Fibroblast of skin of left quadriceps (primary cell): Measurements from ENCODE around the gene BMPR1B.
A peak's percentile ranks its signal among the peaks of the same experiment; 100 is the strongest.
"Not testable (repeated sequence)": the region's sequence is repeated elsewhere in the genome, so short reads cannot be mapped to it uniquely, and the experiment has no call there.

ENCODE experiments used
- DNase-seq, 2 experiments: peaks; one replicate each; pipeline ENCODE4 v3.0.0-alpha.2; 2013; ENCODE audit warnings: low read depth in 2 of 2

BMPR1B gene

DNA sequence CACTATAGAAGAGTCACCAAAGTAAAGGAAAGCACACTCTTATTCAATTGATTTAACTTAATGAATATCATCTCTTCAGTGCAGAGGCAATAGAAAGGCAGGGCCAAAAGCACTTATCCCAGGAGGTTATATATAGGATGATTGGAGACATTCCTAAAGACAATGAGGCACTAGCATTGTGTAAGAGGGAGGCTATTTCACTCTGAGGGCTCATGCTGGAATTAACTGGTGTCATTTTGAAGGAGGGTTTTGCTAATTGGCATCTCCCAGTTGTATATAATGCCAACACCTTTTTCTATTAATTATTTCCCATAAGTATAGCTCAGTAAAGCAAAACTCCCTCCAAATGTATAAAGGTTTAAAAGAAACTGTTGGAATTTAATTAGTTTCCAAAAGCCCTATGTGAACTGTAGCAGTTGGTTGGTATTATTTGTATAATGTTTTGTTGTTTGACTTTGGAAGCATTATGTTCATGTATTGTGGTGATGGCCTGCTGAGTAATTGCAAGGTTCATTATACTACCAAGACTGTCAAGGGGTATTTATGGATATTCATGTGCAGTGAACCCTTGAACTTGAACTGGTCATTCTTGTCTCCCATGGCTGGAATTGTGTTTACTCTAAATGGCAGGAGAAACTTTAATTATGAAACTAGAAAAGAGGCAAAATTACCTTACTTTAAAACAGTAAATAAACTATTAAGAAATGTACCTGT, 270.3 kb downstream of the BMPR1B start:
- DNase-seq, result no peak

- DNase-seq, result no peak
Observed at GRCh38 chr4:95038791-95039190, 281.0 kb downstream of the BMPR1B start.

GRCh38 chr4:95044324-95044837, 286.6 kb downstream of the BMPR1B start:
- no peak for DNase-seq

DNA sequence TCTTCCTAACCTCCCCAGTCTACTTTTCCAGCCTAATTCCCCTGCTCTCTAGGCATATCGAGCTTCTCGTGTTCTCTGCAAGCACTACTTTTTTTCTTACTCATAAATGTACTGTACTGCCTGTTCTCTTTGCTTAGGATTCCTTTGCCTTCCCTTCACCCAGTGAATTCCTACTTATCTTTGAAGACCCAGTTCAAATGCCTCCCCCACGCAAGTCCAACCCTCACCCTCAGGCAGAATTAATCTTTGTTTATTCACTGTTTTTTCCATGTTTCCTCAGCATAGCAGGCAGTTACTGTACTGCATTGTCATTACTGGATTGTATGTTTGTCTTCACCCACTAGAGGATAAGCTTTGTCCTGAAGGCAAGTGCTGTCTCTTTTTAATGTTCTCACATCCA, 287.7 kb downstream of the BMPR1B start:
- DNase-seq, result no peak

DNA sequence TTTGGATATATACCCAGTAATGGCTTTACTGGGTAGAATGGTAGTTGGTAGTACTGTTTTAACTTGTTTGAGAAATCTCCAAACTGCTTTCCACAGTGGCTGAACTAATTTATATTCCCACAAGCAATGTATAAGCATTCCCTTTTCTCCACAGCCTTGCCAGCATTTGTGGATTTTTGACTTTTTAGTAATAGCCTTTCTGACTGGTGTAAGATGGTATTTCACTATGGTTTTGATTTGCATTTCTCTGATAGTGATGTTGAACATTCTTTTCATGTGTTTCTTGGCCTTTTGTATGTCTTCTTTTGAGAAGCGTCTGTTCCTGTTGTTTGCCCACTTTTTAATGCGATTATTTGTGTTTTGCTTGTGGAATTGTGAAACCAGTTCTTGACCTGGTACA, 290.5 kb downstream of the BMPR1B start:
- no peak for DNase-seq

DNA sequence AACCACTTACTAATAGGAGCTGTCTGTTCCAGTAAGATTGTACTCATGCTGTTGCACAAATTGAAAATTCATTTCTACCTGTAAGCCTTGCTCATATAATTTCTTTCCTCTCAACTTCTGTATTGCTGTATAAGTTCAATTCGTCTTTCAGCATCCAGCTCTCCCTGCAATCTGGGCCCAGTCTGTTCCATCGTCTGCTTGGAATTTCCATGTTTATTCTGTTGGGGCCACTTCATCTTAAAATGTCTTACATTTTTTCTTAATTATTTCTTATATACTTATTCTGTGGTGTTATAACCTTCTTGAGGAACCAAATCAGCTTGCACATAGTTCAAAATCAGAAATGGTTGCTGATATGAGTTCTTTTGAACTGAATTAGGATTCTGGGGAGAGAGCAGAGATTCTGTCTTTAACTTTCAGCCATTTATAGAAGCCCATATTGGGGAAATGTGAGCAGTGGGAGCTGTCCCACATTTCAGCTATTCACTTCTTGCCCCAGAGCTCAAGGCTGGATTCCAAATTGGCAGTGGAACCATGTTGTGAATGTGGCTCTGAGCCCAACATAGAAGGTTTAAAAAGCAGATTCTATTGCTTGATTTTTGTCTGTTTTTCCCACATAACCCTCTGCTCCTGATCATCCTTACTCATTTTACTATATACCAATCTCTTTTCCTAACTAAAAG, 291.9 kb downstream of the BMPR1B start:
- no peak for DNase-seq

- no peak for DNase-seq
Observed at GRCh38 chr4:95050980-95051701, 293.4 kb downstream of the BMPR1B start.

GRCh38 chr4:95051702-95052020, 293.9 kb downstream of the BMPR1B start:
- no peak for DNase-seq

DNA sequence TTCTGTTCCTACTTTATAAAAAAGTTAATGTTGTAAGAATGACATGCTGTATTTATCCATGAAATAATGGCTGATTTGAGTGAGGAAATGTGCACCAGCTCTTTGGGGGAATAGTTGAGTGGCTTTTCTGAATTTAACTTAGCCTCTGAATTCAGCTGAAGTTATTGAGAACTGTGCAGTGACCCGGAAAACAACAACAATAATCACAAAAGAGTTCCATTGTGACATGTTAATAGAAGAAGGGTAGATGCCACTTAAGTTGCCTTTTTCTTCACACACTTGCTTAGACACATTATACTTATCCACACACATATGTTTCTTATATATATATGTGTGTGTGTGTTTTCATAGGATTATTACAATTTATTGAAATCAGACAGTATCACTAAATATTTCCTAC, 301.2 kb downstream of the BMPR1B start:
- no peak for DNase-seq

DNA sequence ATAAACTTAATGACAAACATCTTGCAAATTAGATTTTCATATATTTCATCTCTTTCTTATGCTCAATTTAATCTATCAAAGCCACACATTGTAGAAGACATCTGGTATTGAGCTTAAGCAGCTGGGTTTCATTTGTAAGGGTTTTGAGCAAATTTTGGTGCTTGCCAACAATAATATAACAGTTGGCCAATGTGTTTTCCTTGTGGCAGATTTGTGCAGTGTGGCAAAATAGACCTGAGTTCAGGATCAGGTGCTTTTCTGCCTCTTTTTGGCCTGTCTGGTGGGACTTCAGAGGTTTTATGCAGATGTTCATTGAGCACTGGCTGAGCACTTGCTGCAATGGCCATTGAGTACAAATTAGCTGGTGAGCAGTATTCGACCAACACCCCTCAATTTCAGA, 301.9 kb downstream of the BMPR1B start:
- peak; percentile 20 to 30 for DNase-seq

- DNase-seq, result peak; percentile 6 to 12
Observed at GRCh38 chr4:95061220-95061619, 303.5 kb downstream of the BMPR1B start.

- DNase-seq, result not testable (repeated sequence)
Observed at GRCh38 chr4:95061801-95062200, 304.0 kb downstream of the BMPR1B start.

GRCh38 chr4:95066050-95066449, 308.3 kb downstream of the BMPR1B start:
- no peak for DNase-seq

- DNase-seq, result no peak
Observed at GRCh38 chr4:95068401-95068800, 310.6 kb downstream of the BMPR1B start.

DNA sequence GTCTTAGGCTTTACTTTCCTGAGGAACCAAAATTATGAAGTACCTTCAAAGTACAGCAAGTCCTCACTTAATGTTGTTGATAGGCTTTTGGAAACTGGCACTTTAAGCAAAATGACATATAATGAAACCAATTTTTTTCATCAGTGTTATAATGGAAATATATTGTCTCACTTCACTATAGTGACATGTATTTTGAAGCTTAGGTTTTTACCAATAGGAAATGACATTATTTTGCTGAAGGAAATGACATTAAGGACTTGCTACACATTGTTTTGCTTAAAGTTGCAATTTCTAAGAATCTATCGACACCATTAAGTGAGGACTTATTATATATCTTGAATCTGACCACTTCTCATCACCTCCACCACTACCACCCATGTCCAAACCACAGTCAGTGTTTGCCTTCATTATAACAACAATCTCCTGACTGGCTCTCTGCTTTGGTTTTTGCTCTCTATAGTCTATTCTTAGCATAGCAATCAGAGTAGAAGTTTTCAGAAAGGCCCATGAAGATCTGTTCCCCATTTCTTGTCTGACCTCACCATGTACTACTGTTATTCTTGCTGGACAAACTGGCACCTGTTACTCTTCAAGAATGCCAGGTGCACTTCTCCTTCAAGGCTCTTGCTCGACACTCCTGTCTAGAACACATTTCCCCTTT, 311.2 kb downstream of the BMPR1B start:
- no peak for DNase-seq

DNA sequence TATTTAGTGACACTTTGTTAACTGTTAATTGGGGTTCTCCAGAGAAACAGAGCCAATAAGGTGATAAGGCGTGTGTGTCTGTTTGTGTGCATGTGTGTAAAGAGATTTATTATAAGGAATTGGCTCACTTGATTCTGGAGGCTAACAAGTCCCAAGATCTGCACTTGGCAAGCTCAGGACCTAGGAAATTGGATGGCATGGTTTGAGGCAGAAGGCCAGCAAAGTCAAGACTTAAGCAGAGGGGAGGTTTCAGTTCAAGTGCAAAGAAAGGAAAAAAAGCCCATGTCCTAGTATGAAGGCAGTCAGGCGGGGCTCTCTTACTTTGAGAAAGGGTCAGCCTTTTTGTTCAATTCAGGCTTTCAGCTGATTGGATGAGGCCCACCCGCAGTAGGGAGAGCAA, 314.1 kb downstream of the BMPR1B start:
- no peak for DNase-seq

- no peak for DNase-seq
Observed at GRCh38 chr4:95073646-95074045, 315.9 kb downstream of the BMPR1B start.

DNA sequence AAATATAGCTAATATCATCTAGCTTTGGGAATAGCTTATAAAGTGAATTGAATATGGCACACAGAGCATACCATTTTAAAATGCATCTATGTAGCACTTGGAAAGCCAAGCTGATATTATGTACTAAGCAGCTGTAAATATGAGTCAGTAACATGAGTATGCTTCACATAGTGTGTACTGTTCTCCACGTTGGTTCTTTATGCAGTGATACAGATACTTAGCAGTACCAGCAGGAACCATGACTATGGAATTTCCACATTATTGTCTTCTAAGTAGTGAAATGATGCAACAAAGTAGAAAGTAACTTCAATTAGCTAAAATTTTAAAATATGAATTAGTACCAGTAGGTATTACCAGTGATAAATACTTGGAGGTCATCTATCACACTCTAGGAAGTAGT, 320.1 kb downstream of the BMPR1B start:
- no peak for DNase-seq

GRCh38 chr4:95080969-95081368, 323.2 kb downstream of the BMPR1B start:
- no peak for DNase-seq

GRCh38 chr4:95084584-95084983, 326.8 kb downstream of the BMPR1B start:
- no peak for DNase-seq

GRCh38 chr4:95085124-95085833, 327.5 kb downstream of the BMPR1B start:
- no peak for DNase-seq

- DNase-seq, result no peak
Observed at GRCh38 chr4:95086551-95086950, 328.8 kb downstream of the BMPR1B start.
